Sigmoid colon (tissue), 4 donors: Measurements from ENCODE around the gene KCNT1.

Experiments
- EP300 ChIP-seq, 4 donors: sonication (generic); formaldehyde crosslinking; IDR thresholded peaks; one replicate each; pipeline ENCODE4 v1.6.1; 2017; ENCODE audit warnings: antibody characterized with exemption in 4 of 4
- POLR2AphosphoS5 ChIP-seq, 4 donors: sonication (generic); formaldehyde crosslinking; IDR thresholded peaks; one replicate each; pipeline ENCODE4 v1.6.1; 2017; ENCODE audit warnings: antibody characterized with exemption in 4 of 4

- TF ChIP-seq POLR2AphosphoS5 (IDR thresholded peaks at IDR 0.05) (no peak), EP300 (IDR thresholded peaks at IDR 0.05) (no peak)
These were observed 20.8 kb upstream of the KCNT1 start for GRCh38 chr9:135681161-135681560.
